ENCODE data around the gene DNAH10.

Gene DNAH10

DNA sequence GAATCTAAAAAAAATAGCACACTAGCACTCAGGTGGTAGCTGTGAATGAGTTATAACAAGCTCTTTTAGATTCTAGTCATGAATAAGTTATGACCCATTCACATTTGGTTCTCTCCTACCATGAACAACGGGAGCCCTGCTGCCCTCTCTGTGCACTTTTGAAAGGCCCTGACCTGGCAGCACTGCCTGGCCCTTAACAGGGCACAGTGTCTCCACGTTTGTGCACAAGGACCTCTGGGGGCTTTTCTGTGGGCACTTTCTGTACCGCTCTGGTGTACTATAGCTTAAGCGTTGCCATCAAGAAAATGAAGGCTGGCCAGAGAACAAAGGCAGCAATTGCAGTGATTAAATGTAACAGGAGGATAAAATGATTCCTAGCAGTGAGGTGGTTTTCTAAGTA is 189.4 kb downstream of the DNAH10 start:
- Histone ChIP-seq H3K27ac (ENCODE audit: poor library complexity, severe bottlenecking) (no peak overlapping the region), H3K4me1 (ENCODE audit: insufficient read depth, poor library complexity, severe bottlenecking) (no peaks in the 10 kb centered on the region), H3K9me3 (ENCODE audit: severe bottlenecking) (no peaks in the 10 kb centered on the region), H3K4me3 (ENCODE audit: severe bottlenecking) (no peak overlapping the region), H3K27me3 (ENCODE audit: insufficient read depth, poor library complexity, severe bottlenecking) (no peaks in the 10 kb centered on the region), H3K36me3 (ENCODE audit: low read depth) (no peaks in the 10 kb centered on the region)
- no peak for TF ChIP-seq CTCF (IDR thresholded peaks at IDR 0.05; ENCODE audit: poor library complexity, severe bottlenecking)
- DNase-seq (ENCODE audit: low spot score) (no peak), ATAC-seq (ENCODE audit: low read depth) (no peak)

- no peak for TF ChIP-seq CTCF (IDR thresholded peaks at IDR 0.05; ENCODE audit: poor library complexity, severe bottlenecking)
- no peaks in the 10 kb centered on the region for H3K27me3 ChIP-seq (ENCODE audit: insufficient read depth, poor library complexity, severe bottlenecking)
- H3K9me3 ChIP-seq (ENCODE audit: severe bottlenecking): no peaks in the 10 kb centered on the region
- H3K36me3 ChIP-seq (ENCODE audit: low read depth): no peaks in the 10 kb centered on the region
- no peak overlapping the region for H3K27ac ChIP-seq (ENCODE audit: poor library complexity, severe bottlenecking)
- no peak for DNase-seq (ENCODE audit: low spot score)
- ATAC-seq (ENCODE audit: low read depth): no peak
- no peak overlapping the region for H3K4me3 ChIP-seq (ENCODE audit: severe bottlenecking)
- no peaks in the 10 kb centered on the region for H3K4me1 ChIP-seq (ENCODE audit: insufficient read depth, poor library complexity, severe bottlenecking)
These were observed 189.9 kb downstream of the DNAH10 start for GRCh38 chr12:123952037-123952436.

GRCh38 chr12:123954647-123955350 is 192.7 kb downstream of the DNAH10 start:
- ATAC-seq (ENCODE audit: low read depth) (no peak), DNase-seq (ENCODE audit: low spot score) (no peak)
- H3K4me3 ChIP-seq (ENCODE audit: severe bottlenecking): no peak overlapping the region
- no peaks in the 10 kb centered on the region for H3K36me3 ChIP-seq (ENCODE audit: low read depth)
- H3K9me3 ChIP-seq (ENCODE audit: severe bottlenecking): no peaks in the 10 kb centered on the region
- no peak overlapping the region for H3K27ac ChIP-seq (ENCODE audit: poor library complexity, severe bottlenecking)
- H3K27me3 ChIP-seq (ENCODE audit: insufficient read depth, poor library complexity, severe bottlenecking): no peaks in the 10 kb centered on the region
- H3K4me1 ChIP-seq (ENCODE audit: insufficient read depth, poor library complexity, severe bottlenecking): no peaks in the 10 kb centered on the region
- no peak for TF ChIP-seq CTCF (IDR thresholded peaks at IDR 0.05; ENCODE audit: poor library complexity, severe bottlenecking)

GRCh38 chr12:123956249-123956648 is 194.1 kb downstream of the DNAH10 start:
- H3K9me3 ChIP-seq (ENCODE audit: severe bottlenecking): no peaks in the 10 kb centered on the region
- no peaks in the 10 kb centered on the region for H3K27me3 ChIP-seq (ENCODE audit: insufficient read depth, poor library complexity, severe bottlenecking)
- ATAC-seq (ENCODE audit: low read depth) (no peak), DNase-seq (ENCODE audit: low spot score) (no peak)
- no peak overlapping the region for H3K4me3 ChIP-seq (ENCODE audit: severe bottlenecking)
- no peaks in the 10 kb centered on the region for H3K36me3 ChIP-seq (ENCODE audit: low read depth)
- H3K27ac ChIP-seq (ENCODE audit: poor library complexity, severe bottlenecking): no peak overlapping the region
- H3K4me1 ChIP-seq (ENCODE audit: insufficient read depth, poor library complexity, severe bottlenecking): no peaks in the 10 kb centered on the region
- no peak for TF ChIP-seq CTCF (IDR thresholded peaks at IDR 0.05; ENCODE audit: poor library complexity, severe bottlenecking)

DNA sequence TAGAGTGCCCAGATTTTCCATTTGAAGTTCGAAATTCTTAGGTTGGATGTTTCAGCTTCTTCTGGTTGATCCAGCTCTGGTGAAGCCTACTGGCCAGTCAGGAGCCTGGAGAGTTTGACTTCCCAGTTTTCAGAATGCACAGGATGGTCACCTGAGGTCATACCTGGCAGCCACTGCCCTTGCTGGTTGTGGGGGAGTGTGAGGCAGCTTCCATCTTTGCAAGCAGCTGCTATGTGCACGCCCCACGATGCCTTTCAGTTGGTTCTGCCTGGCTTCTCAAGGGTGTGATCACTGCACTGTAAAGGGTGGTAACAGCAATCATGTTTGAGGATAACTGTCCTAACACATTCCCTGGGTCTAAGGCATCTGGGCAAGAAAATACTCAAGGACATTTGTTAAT is 195.1 kb downstream of the DNAH10 start:
- Histone ChIP-seq H3K36me3 (ENCODE audit: low read depth) (no peaks in the 10 kb centered on the region), H3K27me3 (ENCODE audit: insufficient read depth, poor library complexity, severe bottlenecking) (no peaks in the 10 kb centered on the region), H3K4me1 (ENCODE audit: insufficient read depth, poor library complexity, severe bottlenecking) (no peaks in the 10 kb centered on the region), H3K4me3 (ENCODE audit: severe bottlenecking) (no peak overlapping the region), H3K27ac (ENCODE audit: poor library complexity, severe bottlenecking) (no peak overlapping the region), H3K9me3 (ENCODE audit: severe bottlenecking) (no peaks in the 10 kb centered on the region)
- no peak for TF ChIP-seq CTCF (IDR thresholded peaks at IDR 0.05; ENCODE audit: poor library complexity, severe bottlenecking)
- DNase-seq (ENCODE audit: low spot score): no peak
- no peak for ATAC-seq (ENCODE audit: low read depth)
